PC-3 (cell line): ENCODE measurements around the gene EPHB1. TPM values are rescaled to one million over a fixed set of nuclear protein-coding genes. Genes with fewer than 3 reads are reported as not detected.

Experiments used
- ATAC-seq: fragments of 200-7000 bp; cut with Tn5 transposase; 2 replicates; pipeline ENCODE4 v1.9.1; 2020; ENCODE audit warnings: mild to moderate bottlenecking, moderate library complexity
- BruUV-seq: library from RNA; stranded (reverse); fragments of 400-500 nt; replicated peaks from 2 replicates; lab custom pipeline; 2021; lab: Mats Ljungman, UMichigan
- CTCF ChIA-PET: fragments of 300-600 bp; sonication (Branson Sonifier 250); formaldehyde crosslinking; loops from one replicate; lab custom pipeline; 2022; ENCODE audit warnings: antibody characterized with exemption; lab: Charles Lee
- POLR2A ChIA-PET: fragments of 300-600 bp; sonication (Branson Sonifier 250); formaldehyde crosslinking; loops from one replicate; lab custom pipeline; 2022; ENCODE audit warnings: antibody characterized with exemption; ENCODE audit not compliant: unreplicated experiment; lab: Charles Lee
- DNase-seq: peaks from one replicate; pipeline ENCODE4 v3.0.0-alpha.2; 2015
- H2AFZ ChIP-seq: fragments of 300-600 bp; sonication (generic); 2 replicates; pipeline ENCODE4 v1.6.0; 2016; ENCODE audit warnings: antibody characterized with exemption, low read length
- H3F3A ChIP-seq: fragments of 300-600 bp; sonication (generic); one replicate; pipeline ENCODE4 v1.6.0; 2017; ENCODE audit warnings: antibody characterized with exemption, low read length, control low read depth, mild to moderate bottlenecking; ENCODE audit not compliant: unreplicated experiment
- H3K27ac ChIP-seq: fragments of 300-600 bp; sonication (generic); 2 replicates; pipeline ENCODE4 v1.5.1; 2016; ENCODE audit warnings: mild to moderate bottlenecking, low read length
- H3K27me3 ChIP-seq: fragments of 300-600 bp; sonication (generic); 2 replicates; pipeline ENCODE4 v1.6.1; 2016; ENCODE audit warnings: low read length, mixed read lengths
- H3K36me3 ChIP-seq: fragments of 300-600 bp; sonication (generic); 2 replicates; pipeline ENCODE4 v1.6.1; 2016; ENCODE audit warnings: low read depth, mixed run types, low read length, mixed read lengths
- H3K4me1 ChIP-seq: fragments of 300-600 bp; sonication (generic); 2 replicates; pipeline ENCODE4 v1.5.1; 2016; ENCODE audit warnings: low read length; ENCODE audit not compliant: insufficient read depth
- H3K4me2 ChIP-seq: fragments of 300-600 bp; sonication (generic); 2 replicates; pipeline ENCODE4 v1.6.0; 2016; ENCODE audit warnings: low read length
- H3K4me3 ChIP-seq: fragments of 300-600 bp; sonication (generic); 2 replicates; pipeline ENCODE4 v1.5.1; 2016; ENCODE audit warnings: mild to moderate bottlenecking, low read length, mixed read lengths
- H3K79me2 ChIP-seq: fragments of 300-600 bp; sonication (generic); 2 replicates; pipeline ENCODE4 v1.6.1; 2017; ENCODE audit warnings: low read length, mixed read lengths
- H3K9ac ChIP-seq: fragments of 300-600 bp; sonication (generic); 2 replicates; pipeline ENCODE4 v1.6.0; 2016; ENCODE audit warnings: mild to moderate bottlenecking, low read length
- H3K9me2 ChIP-seq: fragments of 300-600 bp; sonication (generic); replicated peaks from 2 replicates; pipeline ENCODE4 v1.6.1; 2016; ENCODE audit warnings: mixed run types, low read length, mixed read lengths
- H3K9me3 ChIP-seq: fragments of 300-600 bp; sonication (generic); 2 replicates; pipeline ENCODE4 v1.6.1; 2016; ENCODE audit warnings: low read length, mixed read lengths
- H4K20me1 ChIP-seq: fragments of 300-600 bp; sonication (generic); 2 replicates; pipeline ENCODE4 v1.6.1; 2016; ENCODE audit warnings: low read length, mixed read lengths
- CTCF ChIP-seq: fragments of 300-600 bp; sonication (generic); conservative IDR thresholded peaks from 2 replicates; pipeline ENCODE4 v1.5.1; 2017; ENCODE audit warnings: antibody characterized with exemption, low read depth, mild to moderate bottlenecking, low read length
- EZH2 ChIP-seq: fragments of 300-600 bp; sonication (generic); IDR thresholded peaks from one replicate; pipeline ENCODE4 v1.6.1; 2017; ENCODE audit warnings: antibody characterized with exemption, mild to moderate bottlenecking, low read length; ENCODE audit not compliant: unreplicated experiment
- EZH2phosphoT487 ChIP-seq: fragments of 300-600 bp; sonication (generic); IDR thresholded peaks from 2 replicates; pipeline ENCODE4 v1.6.1; 2018; ENCODE audit warnings: mild to moderate bottlenecking, antibody characterized with exemption, low read length, borderline replicate concordance
- intact Hi-C: fragments of 100-400 bp; cut with micrococcal nuclease; formaldehyde crosslinking; loops from 2 replicates; pipeline ENCODE4 v1.9.0; 2023
- total RNA-seq: library from RNA; depleted of rRNA; stranded (reverse); fragments of >200 nt; gene quantifications from 2 replicates; pipeline ENCODE4 v1.2.3, GENCODE V29; 2014

EPHB1 gene
- total RNA-seq, 1 experiment from 2014 or later = 0.69 TPM

GRCh38 chr3:135056084-135056730, 261.1 kb downstream of the EPHB1 start:
- CTCF ChIA-PET = no interaction called here

GRCh38 chr3:135056733-135057310, 261.8 kb downstream of the EPHB1 start:
- no peaks in the 10 kb centered on the region for H3K27me3 ChIP-seq
- no peaks in the 10 kb centered on the region for H3K36me3 ChIP-seq
- no peak overlapping the region for H2AFZ ChIP-seq
- no peak for ATAC-seq
- no peak overlapping the region for H3K27ac ChIP-seq
- no peak overlapping the region for H3K9ac ChIP-seq
- ChIA-PET CTCF (no interaction called here), POLR2A (no interaction called here)
- no peak for DNase-seq
- H3K9me3 ChIP-seq = no peaks in the 10 kb centered on the region
- intact Hi-C loops = no loop called here
- no peak overlapping the region for H3K4me3 ChIP-seq
- no peaks in the 10 kb centered on the region for H3K9me2 ChIP-seq
- no TSS peak for BruUV-seq
- H3K79me2 ChIP-seq = no peaks in the 10 kb centered on the region
- no peak overlapping the region for H3K4me2 ChIP-seq
- H3K4me1 ChIP-seq = no peaks in the 10 kb centered on the region
- no peak for TF ChIP-seq CTCF
- TF ChIP-seq EZH2 = no peak
- TF ChIP-seq EZH2phosphoT487 = no peak
- no peaks in the 10 kb centered on the region for H4K20me1 ChIP-seq
- H3F3A ChIP-seq = no peaks in the 10 kb centered on the region

More at GRCh38 chr3:135056084-135056730, 261.1 kb downstream of the EPHB1 start:
- peak; percentile 15 for DNase-seq
- H2AFZ ChIP-seq = no peak overlapping the region
- H3K27ac ChIP-seq = no peak overlapping the region
- no peak for ATAC-seq
- H3K4me3 ChIP-seq = no peak overlapping the region
- TF ChIP-seq EZH2 (no peak), CTCF (no peak), EZH2phosphoT487 (no peak)
- no peaks in the 10 kb centered on the region for H4K20me1 ChIP-seq
- H3K4me2 ChIP-seq = no peak overlapping the region
- no peaks in the 10 kb centered on the region for H3K27me3 ChIP-seq
- H3K9me3 ChIP-seq = no peaks in the 10 kb centered on the region
- H3K4me1 ChIP-seq = no peaks in the 10 kb centered on the region
- H3K79me2 ChIP-seq = no peaks in the 10 kb centered on the region
- no peaks in the 10 kb centered on the region for H3K36me3 ChIP-seq
- H3K9ac ChIP-seq = no peak overlapping the region
- BruUV-seq = no TSS peak
- POLR2A ChIA-PET = no interaction called here
- no peaks in the 10 kb centered on the region for H3F3A ChIP-seq
- intact Hi-C loops = no loop called here
- H3K9me2 ChIP-seq = no peaks in the 10 kb centered on the region

GRCh38 chr3:135057996-135058395, 262.9 kb downstream of the EPHB1 start:
- no peaks in the 10 kb centered on the region for H3F3A ChIP-seq
- H3K4me2 ChIP-seq = no peak overlapping the region
- CTCF ChIA-PET = no interaction called here
- no peaks in the 10 kb centered on the region for H3K4me1 ChIP-seq
- no peaks in the 10 kb centered on the region for H3K9me3 ChIP-seq
- ATAC-seq (no peak), DNase-seq (no peak)
- H4K20me1 ChIP-seq = no peaks in the 10 kb centered on the region
- H3K79me2 ChIP-seq = no peaks in the 10 kb centered on the region
- no peak overlapping the region for H3K9ac ChIP-seq
- H3K9me2 ChIP-seq = no peaks in the 10 kb centered on the region
- TF ChIP-seq CTCF (no peak), EZH2 (no peak), EZH2phosphoT487 (no peak)
- intact Hi-C loops = no loop called here
- POLR2A ChIA-PET = no interaction called here
- BruUV-seq = no TSS peak
- no peak overlapping the region for H3K4me3 ChIP-seq
- no peaks in the 10 kb centered on the region for H3K27me3 ChIP-seq
- no peak overlapping the region for H3K27ac ChIP-seq
- no peak overlapping the region for H2AFZ ChIP-seq
- H3K36me3 ChIP-seq = no peaks in the 10 kb centered on the region
